ENCODE data around the gene TAF1D. TPM values are rescaled to one million over a fixed set of nuclear protein-coding genes. Genes with fewer than 3 reads are reported as not detected.
A peak's percentile ranks its signal among the peaks of the same experiment; 100 is the strongest.

TAF1D gene
- total RNA-seq, 3 donors from 2014 or later = 64.7 to 85.2 (median 84.0) TPM

DNA sequence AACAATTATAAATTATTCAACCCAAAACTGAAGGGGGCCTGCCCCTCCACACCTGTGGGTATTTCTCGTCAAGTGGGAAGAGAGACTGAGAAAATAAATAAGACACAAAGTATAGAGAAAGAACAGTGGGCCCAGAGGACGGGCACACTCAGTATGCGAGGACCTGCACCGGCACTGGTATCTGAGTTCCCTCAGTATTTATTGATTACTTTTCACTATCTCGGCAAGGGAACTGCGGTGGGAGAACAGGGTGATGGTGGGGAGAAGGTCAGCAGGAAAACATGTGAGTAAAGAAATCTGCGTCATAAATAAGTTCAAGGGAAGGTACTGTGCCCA lies 3.3 kb upstream of the TAF1D start:
- TF ChIP-seq, protein P1, sequence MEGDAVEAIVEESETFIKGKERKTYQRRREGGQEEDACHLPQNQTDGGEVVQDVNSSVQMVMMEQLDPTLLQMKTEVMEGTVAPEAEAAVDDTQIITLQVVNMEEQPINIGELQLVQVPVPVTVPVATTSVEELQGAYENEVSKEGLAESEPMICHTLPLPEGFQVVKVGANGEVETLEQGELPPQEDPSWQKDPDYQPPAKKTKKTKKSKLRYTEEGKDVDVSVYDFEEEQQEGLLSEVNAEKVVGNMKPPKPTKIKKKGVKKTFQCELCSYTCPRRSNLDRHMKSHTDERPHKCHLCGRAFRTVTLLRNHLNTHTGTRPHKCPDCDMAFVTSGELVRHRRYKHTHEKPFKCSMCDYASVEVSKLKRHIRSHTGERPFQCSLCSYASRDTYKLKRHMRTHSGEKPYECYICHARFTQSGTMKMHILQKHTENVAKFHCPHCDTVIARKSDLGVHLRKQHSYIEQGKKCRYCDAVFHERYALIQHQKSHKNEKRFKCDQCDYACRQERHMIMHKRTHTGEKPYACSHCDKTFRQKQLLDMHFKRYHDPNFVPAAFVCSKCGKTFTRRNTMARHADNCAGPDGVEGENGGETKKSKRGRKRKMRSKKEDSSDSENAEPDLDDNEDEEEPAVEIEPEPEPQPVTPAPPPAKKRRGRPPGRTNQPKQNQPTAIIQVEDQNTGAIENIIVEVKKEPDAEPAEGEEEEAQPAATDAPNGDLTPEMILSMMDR (IDR thresholded peaks at IDR 0.05) = no peak
- intact Hi-C loops (cut with DNase I, micrococcal nuclease) = no loop called here
- no peaks in the 10 kb centered on the region for H3K9me3 ChIP-seq
- ATAC-seq (no peak), DNase-seq (no peak)
- peaks cover 23% of the 10 kb centered on the region for H3K4me1 ChIP-seq (ENCODE audit: low read depth)
- H3K36me3 ChIP-seq (ENCODE audit: low read depth) = no peaks in the 10 kb centered on the region
- no peak overlapping the region for H3K4me3 ChIP-seq

DNA sequence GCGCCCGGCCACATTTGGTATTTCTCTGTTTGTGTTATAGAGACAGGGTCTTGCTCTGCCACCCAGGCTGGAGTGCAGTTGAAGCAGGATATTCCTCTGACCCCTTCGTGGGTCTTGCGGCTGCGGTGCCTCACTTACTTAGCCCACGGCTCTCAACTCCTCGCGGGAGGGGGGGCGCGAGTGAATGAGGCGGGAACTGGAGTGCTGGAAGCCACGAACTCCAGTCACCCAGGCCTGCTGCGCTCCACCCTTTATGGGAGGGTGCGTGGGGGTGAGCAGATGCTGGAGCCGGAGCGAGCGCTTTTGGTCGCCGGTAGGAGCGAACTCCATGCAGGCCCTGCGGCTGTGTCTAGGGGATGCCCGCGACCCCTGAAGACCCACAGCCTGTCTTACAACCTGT lies 2.0 kb upstream of the TAF1D start:
- ATAC-seq (no peak), DNase-seq (peak in 2 of 3 donors; percentile 44 to 64)
- Histone ChIP-seq H3K36me3 (ENCODE audit: low read depth) (no peaks in the 10 kb centered on the region), H3K4me1 (ENCODE audit: low read depth) (peaks cover 37% of the 10 kb centered on the region), H3K9me3 (no peaks in the 10 kb centered on the region), H3K4me3 (no peak overlapping the region)
- intact Hi-C loops (cut with DNase I, micrococcal nuclease) = no loop called here
- TF ChIP-seq, protein P1 (IDR thresholded peaks at IDR 0.05) = no peak

DNA sequence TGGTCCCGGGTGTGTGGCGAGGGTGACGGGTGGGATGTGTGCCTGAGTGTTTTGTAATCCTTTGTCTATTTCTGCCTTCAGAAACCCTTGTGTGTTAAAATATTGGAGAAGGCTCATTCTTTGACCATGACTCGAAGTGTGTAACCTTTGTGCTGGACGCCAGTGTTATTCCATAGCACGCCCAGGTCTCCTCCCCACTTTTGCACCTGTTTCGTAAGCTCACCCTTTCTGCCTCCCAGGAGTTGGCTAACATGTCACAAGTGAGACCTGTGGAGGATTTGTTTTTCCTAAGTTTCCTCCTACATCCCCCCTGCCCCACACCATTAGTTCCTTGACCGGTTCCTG lies 559 bp upstream of the TAF1D start:
- Histone ChIP-seq H3K36me3 (ENCODE audit: low read depth) (peaks cover 4% of the 10 kb centered on the region), H3K4me3 (peak overlapping the region; percentile 69), H3K9me3 (no peaks in the 10 kb centered on the region), H3K4me1 (ENCODE audit: low read depth) (peaks cover 36% of the 10 kb centered on the region)
- intact Hi-C loops (cut with DNase I, micrococcal nuclease) = no loop called here
- DNase-seq (peak in 1 of 3 donors; percentile 78), ATAC-seq (peak; percentile 77)
- TF ChIP-seq, protein P1 (IDR thresholded peaks at IDR 0.05) = no peak

GRCh38 chr11:93740730-93741093 lies 583 bp downstream of the TAF1D start:
- H3K36me3 ChIP-seq (ENCODE audit: low read depth) = peaks cover 4% of the 10 kb centered on the region
- H3K9me3 ChIP-seq = no peaks in the 10 kb centered on the region
- intact Hi-C loops (cut with DNase I, micrococcal nuclease) = no loop called here
- peaks cover 34% of the 10 kb centered on the region for H3K4me1 ChIP-seq (ENCODE audit: low read depth)
- TF ChIP-seq, protein P1 (IDR thresholded peaks at IDR 0.05) = no peak
- peak; percentile 52 for ATAC-seq
- H3K4me3 ChIP-seq = peak overlapping the region; percentile 69
- peak; percentile 65 to 78 (median 69) for DNase-seq

GRCh38 chr11:93740031-93740729 lies 1.1 kb downstream of the TAF1D start:
- H3K4me1 ChIP-seq (ENCODE audit: low read depth) = peaks cover 34% of the 10 kb centered on the region
- TF ChIP-seq, protein P1 (IDR thresholded peaks at IDR 0.05) = no peak
- no peaks in the 10 kb centered on the region for H3K9me3 ChIP-seq
- no peak for ATAC-seq
- peak in 2 of 3 donors; percentile 38 to 63 for DNase-seq
- intact Hi-C loops (cut with DNase I, micrococcal nuclease) = no loop called here
- peaks cover 4% of the 10 kb centered on the region for H3K36me3 ChIP-seq (ENCODE audit: low read depth)
- H3K4me3 ChIP-seq = peak overlapping the region; percentile 69

DNA sequence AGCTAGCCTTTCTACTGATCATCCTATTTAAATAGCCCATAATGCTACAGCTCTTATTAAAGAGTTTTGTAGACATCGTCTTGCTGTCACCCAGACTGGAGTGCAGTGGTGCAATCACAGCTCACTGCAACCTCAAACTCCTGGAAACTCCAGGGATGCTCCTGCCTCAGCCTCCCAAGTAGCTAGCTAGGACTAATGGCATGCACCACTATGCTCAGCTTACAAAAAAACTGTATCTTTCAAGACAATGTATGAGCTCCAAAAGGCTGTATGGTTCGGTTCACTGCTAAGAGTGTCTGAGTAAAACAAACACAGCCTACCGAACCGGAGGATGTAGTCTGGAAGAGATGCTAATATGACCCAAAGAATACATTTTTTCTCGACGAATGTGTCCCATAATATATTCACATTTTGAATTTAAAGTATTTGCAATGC lies 2.6 kb downstream of the TAF1D start:
- ATAC-seq (no peak), DNase-seq (no peak)
- intact Hi-C loops (cut with DNase I, micrococcal nuclease) = no loop called here
- peaks cover 37% of the 10 kb centered on the region for H3K4me1 ChIP-seq (ENCODE audit: low read depth)
- H3K36me3 ChIP-seq (ENCODE audit: low read depth) = peaks cover 4% of the 10 kb centered on the region
- TF ChIP-seq, protein P1 (IDR thresholded peaks at IDR 0.05) = no peak
- no peak overlapping the region for H3K4me3 ChIP-seq
- no peaks in the 10 kb centered on the region for H3K9me3 ChIP-seq
